ENCODE measurements around the gene ADGRL3.
"Not testable (repeated sequence)": the region's sequence is repeated elsewhere in the genome, so short reads cannot be mapped to it uniquely, and the experiment has no call there.

The ADGRL3 gene

DNA sequence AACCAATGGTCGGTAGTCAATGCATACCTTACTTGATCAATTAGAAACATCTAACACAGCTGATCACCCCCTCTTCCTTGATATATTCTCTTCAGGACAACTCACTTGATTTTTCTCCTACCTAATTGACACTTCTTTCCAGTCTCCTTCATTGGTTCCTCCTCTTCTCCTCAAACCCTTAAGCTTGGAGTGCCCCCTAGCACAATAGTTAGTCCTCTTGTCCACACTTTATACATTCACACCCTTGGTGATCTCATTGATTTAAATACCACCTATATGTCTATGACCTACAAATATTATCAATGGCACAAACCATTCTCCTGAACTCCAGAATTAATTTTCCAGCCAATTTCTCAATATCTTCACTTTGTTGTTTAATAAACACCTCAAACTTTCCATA lies 724.0 kb downstream of the ADGRL3 start:
- DNase-seq: no peak

DNA sequence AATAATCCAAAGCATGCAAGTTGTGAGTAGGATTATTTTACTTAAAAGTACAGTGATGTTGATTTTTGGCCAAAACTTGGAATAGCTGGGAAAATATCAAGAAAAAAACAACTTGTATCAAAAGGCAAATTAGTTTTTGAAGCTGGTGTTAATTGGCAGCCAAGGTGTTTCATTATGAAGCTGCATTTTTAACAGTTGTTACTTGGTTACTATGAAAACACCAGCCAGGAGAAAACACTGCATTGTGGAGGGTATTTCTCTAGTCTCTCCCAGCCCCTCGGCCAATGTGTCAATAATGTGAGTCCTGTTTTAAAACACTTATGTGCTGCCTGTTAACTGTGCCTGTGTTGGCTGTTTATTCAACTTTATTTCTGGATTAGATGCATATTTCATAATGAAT lies 733.4 kb downstream of the ADGRL3 start:
- no peak for DNase-seq

DNA sequence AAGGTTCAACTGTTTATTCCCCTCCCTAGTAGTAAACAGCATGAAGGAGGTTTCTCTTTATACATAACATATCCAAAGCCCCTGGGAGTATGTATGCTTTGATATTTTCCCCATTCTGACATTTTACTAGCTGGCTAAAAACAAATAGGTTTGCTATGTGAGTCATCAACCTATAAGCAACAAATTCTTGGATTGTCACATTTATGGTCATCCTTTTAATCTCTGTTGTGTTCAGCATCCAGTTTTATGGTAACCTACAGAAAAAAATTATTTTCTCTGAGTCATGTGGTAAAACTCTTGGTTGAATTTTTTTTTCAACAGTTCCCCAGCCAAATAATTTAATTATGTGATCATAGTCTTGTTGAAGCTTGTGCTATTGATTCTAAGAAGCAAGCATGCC lies 734.1 kb downstream of the ADGRL3 start:
- no peak for DNase-seq

DNA sequence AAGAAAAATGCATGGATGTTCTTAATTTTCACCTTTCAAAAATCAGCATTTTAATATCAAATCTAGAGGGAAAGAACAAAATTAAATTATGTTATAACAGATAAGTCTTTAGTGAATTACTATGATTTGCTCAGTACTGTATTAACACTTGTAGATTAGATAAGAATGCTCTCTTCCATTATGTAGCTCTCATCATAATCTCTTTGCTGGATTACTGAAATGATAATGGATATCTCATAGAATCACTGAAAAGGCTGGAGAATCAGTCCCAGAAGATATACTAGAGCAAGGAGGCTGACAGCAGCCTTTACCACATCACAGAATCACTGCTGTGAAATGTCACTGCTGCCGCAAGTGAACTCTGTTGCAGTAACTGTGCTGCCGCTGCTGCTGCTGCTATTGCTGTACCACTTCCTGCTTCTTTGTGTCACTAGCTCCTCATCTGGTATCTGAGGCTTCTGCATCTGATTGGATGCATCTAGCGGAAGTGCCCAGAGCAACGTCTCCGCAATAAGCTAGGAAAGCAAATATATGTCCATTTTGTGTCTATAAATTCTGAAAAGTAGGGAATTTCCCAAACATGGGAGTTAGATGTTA lies 738.2 kb downstream of the ADGRL3 start:
- DNase-seq: no peak

DNA sequence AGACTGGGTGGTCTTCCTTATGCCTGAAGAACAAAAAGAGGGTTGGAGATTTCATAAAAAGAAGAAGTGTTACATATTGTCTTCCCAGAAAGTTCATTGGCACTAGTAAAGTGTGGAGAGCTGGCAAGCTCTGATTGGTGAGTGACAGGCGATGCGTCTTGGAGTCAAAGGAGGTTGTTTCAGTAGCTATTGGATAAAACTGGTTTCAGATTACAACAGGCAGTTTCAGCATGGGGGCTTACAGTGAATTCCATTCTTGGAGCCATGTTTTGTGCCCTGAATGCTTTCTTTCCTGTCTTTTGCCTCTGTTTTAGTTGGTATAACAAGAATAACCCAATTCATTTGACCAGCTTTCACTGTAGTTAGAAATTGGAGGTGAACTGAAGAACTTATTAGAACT lies 750.5 kb downstream of the ADGRL3 start:
- DNase-seq: no peak

DNA sequence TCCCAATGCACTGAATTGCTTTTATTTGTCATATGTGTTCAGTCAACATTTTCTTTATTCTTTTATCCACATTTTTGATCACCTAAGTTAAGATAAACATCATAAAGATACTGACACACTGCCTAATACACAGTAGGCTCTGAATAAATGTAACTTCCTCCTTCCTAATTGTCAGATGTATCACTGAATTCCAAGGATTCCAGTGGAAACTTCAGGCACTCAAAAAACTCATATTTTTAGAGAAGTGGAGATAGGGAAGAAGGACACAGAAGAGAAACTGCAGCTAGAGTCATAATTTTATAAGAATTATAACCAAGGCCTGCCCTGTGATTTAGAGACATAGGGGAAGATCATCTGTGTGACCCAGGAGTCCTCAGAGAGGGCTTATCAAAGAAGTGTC lies 753.3 kb downstream of the ADGRL3 start:
- no peak for DNase-seq

DNA sequence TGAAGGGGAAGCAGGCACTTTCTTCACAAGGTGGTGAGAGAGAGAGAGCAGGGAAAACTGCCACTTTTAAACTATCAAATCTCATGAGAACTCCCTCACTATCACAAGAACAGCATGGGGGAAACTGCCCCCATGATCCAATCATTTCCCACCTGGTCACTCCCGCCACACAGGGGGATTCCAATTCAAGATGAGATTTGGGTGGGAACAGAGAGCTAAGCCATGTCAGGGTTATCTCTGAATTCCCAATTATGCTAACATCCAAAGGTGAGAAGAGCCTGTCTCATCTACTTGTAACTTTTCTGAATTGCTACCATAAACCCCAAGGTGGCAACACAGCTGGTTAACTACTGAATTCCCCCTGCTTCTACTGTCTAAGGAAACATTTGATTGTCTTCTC lies 758.5 kb downstream of the ADGRL3 start:
- DNase-seq: no peak

DNA sequence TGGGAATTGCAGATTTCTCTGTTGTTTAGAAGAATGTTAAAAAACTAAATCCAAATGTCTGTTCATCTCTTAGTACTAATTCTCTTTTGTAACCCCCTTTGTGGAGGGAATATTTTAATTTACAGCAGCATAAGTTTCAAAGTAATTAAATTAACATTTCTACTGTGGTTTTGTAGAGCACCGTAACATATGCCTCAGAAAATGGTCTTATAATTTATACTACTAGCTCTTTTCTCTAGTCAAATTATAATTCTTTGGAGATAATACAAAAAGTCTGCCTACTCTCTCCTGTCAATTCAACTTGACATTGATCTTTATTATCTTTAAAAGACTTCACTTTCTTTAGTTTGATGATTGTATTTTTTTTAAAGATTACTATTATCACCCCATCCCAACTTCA lies 759.0 kb downstream of the ADGRL3 start:
- DNase-seq: no peak

DNA sequence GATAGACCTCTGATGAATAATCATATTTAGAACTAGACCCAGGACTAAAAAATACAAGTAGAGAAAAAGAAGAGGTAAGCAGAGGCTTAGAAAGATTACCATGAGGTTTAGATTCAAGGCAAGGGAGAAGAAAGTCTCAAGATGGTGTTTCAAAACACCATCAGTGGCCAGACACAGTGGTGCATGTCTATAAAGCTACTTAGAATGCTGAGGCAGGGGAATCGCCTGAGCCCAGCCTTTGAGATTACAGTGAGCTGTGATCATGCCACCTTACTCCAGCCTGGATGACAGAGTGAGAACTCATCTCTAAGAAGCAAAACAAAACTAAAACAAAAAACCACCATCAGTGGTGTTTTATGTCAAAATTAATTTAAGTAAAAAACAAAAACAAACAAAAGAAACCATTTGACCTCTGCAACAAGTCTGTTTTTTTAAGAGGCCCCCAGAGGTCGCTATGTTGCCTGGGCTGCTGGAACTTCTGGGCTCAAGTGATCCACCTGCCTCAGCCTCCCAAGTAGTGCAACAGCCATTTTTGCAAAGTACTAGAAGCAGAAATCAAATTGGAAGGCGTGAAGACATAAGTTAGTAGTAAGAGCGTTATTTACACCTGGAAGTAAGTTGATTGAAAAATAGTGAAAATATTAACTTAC lies 784.3 kb downstream of the ADGRL3 start:
- no peak for DNase-seq

DNA sequence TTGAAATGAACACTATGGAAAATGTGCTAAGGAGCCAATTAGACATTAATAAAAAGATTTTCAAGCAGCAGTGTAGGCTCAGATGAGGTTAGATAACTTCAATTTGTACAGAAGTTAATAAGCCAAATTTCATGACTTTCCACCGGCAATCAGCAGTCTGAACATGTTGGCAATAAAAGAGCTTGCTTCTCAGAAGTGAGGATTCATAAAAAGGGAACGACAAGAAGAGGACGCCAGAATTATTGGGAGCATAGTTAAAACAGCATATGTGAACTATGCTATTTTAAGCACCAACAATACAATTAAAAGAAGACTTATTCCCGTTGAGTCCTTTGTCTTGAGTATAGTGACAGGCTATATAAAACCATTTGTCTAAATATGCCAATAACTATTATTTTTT lies 785.3 kb downstream of the ADGRL3 start:
- DNase-seq: no peak

DNA sequence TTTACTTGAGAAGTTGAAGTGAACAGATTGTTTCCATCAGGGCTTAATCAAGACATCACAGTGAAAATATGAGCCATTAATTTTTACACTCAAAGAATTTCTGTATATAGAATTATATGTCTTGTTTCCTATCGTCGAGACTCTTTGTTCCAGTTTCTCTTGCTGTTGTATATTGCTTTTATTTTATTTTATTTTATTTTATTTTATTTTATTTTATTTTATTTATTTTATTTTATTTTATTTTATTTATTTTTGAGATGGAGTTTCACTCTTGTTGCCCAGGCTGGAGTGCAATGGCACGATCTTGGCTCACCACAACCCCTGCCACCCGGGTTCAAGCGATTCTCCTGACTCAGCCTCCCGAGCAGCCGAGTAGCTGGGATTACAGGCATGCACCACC lies 786.8 kb downstream of the ADGRL3 start:
- DNase-seq: not testable (repeated sequence)

DNA sequence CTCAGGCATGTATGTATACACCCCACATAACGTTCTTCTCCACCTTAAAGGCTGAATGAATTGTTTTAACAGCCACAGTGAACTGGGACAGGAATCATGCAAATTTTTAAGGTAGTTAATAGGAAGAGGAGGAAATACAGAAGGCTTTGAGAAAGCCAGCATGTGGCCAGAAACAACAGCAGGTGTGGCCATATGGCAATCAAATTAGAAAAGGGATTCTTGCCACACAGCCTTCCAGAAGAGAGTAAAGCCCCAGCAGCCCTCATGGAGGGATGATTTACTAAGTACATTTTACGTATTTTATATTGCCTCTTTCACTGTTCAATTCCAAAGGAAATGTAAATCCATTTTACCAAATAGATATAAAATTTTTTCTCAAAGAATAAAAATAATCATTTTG lies 792.2 kb downstream of the ADGRL3 start:
- no peak for DNase-seq

DNA sequence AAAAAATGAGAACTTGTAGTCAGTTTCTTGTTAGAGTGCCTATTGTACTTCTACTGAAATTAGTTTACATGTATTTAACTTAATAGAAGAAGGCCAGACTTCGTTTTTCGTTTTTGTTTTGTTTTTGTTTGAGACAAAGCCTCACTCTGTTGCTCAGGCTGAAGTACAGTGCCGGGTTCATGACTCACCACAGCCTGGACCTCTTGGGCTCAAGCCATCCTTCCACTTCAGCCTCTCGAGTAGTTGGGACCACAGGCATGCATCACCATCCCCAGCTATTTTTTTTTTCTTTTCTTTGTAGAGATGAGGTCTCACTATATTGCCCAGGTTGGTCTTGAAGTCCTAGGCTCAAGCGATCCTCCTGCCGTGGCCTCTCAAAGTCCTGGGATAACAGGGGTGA lies 793.9 kb downstream of the ADGRL3 start:
- no peak for DNase-seq

DNA sequence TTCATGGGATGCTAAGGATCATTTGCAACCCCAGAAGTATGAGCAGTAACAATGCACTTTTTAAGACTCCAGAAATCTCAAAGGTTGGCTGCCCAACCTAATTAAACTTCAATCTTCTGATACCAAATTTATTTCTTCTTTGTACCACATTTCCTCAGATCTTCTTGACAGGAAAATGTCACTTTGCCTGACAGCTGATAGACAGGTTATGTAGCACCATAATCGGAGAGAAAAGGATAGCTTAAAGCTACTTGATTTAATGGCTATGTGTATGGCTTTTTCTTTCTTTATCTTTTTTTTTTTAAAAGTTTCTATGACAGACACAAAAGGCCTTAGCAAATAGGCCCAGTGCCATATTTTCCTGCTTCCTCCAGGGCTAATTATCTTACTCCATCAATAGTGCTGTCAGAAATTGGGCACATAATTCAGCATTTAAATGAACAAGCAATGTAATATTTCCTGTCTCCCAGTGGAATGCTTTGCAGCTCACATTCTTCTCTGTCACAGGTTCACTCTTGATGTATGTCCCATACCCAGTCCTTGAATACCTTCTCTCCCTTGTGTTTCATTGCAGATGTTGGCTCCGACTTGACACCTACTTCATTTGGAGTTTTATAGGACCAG lies 795.7 kb downstream of the ADGRL3 start:
- DNase-seq: no peak

DNA sequence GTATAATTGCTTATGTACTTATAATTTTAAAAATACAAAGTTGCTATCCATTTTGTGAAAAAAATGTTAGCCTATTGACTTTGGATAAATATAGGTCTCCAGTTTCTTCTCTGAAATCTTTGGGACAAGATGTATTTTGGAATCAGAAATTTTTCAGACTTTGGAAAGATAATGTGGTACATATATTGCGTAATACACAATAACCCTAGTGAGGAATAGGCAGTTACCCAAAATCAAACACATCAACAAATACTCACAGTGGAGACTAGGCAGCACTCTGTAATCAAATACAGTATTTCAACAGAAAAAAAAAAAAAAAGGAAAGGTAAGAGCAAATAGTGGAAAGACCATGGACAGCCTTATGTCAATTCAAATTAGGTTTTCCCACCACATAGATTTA lies 796.8 kb downstream of the ADGRL3 start:
- no peak for DNase-seq

DNA sequence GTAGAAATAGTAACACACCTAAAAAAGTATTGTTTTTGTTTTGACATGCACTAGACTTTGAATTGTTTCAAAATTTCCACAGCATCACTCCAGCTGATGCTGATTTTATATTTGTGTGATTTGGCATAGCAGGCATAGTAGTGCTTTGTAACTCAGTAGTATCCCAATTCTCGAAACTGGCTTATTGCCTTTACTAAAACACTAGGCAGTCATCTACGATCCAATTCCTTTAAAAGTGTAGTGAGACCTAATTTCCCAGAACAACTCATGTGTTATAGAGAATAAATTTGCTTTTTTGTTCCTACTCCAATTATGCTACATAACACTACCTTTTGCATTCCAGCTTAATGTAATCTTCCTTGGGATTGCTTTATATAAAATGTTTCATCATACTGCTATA lies 797.7 kb downstream of the ADGRL3 start:
- no peak for DNase-seq

DNA sequence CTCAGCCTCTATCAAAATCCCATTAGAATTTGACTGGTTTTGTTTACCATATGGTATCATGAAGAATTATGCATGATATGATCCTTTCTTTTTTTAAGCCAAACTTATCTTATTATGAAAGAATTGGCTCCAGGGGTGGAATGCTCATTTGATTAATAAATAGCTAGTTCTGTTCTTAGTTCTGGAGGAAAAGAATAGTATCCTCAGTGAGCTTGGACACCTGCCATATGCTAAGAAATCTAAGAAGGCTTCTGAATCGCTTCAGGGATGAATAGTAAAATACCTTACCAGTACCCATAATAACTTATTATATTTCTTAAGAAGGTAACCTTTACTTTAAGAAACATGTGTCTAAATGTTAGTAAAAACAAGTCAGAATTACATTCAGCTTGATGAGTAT lies 803.6 kb downstream of the ADGRL3 start:
- no peak for DNase-seq

DNA sequence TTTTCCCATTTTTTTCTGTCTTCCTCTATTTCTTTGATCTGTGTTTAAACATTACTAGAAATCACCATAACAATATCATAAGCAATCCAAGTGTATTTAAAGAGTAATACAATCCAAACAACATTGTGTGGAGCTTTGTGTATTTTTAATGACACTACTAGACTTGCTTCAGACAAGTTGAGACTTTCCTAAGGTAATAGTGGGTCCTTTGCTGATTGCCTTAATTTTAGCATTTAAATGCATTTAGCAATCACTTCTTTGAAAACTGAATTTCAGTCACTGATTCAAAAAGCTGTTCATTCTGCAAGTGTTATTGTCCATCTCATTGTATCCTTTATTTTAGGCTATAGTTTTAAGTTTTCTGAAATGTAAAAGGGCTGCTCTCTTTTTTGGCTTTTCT lies 804.8 kb downstream of the ADGRL3 start:
- DNase-seq: no peak

DNA sequence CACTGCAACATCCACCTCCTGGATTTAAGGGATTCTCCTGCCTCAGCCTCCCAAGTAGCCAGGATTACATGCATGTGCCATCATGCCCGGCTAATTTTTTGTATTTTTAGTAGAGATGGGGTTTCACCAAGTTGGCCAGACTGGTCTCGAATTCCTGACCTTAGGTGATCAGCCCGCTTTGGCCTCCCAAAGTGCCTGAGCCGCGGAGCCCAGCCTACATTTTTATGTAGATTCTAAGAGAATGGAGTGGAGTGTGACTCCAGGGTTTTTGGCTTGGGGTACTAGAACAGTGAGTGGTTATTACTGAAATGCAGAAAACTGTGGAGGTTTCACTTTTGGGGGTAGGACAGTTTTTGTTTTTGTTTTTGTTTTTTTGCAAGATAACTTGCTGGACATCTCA lies 806.0 kb downstream of the ADGRL3 start:
- DNase-seq: no peak

DNA sequence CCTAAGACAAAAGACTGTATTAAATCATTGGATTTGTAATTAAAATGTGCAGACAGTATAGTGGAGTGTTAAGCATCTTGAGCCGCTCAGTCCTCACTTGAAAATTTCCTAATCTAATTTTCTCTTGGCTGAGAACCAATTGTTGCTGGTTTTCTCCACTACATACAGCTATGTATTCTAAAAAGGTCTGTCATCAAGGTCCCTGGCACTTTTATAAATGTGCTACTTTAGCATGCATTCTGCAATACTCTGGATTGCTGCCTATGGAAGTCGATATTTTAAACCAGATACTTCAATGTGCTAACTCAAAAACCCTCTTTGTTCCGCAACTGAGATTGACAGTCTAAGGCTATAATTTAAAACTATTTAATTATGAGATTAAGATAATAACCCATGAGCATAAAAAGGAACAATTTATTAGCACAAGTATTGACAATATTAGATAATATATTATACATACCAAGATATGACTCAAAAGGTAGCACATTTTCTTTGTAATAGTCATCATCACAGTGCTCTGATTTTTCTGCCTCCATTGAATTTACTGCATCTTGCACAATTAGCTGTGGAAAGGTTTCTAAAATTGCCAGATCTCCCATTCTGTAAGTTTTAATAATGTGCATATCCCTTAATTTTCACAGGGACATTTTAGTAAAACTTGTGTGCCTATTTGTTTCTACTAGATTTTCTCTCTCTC lies 815.1 kb downstream of the ADGRL3 start:
- no peak for DNase-seq

DNA sequence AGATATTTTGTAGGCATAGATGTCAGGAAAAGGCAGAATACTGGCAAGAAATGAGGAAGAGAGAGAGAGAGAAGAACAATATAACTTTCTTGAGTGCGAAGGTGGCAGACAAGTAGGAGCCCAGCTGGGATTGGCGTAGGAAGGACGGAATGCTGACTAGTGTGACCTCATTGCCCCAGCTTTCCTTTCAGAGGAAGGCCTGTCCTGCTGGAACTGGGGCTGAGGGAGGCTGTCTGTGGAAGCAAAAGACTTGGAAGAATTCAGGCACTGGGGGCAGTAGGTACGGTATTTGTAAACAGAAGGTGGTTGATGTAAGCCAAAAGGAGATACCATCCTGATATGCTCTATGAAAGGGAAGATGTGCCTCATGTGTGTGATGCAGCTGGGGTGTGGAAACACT lies 818.4 kb downstream of the ADGRL3 start:
- no peak for DNase-seq

DNA sequence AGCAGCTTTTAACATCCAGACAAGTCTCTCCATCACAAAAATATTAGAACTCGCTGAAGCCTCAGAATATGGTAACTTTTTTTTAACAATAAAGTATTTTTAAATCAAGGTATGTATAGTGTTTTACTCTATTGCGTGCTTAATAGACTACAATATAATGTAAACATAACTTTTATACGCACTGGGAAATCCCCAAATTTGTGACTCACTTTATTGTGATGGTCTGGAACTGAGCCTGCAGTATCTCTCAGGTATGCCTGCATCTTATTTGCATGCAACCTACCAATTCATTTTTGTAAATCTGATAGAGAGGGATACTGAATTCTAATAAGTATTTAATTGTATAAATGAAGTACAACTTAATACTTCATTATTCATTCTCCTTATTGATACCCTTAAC lies 823.5 kb downstream of the ADGRL3 start:
- DNase-seq: no peak

DNA sequence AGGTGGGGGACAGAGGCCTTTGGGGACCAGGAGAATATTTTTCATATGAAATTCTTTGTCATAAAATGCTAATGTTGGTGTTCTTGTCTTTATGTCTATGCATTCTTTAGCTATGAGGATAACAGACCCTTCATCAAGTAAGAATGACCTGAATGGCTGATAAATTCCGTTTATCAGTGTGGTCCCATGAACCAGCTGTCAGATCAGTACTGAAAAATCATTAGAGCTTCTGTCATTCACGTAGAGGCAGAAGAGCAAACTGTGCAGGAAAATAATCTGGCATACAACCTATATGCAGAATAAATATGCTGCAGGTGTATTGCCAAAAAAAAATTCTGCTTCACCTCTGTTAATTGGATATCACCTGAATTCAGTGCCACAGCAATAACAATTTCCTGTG lies 828.6 kb downstream of the ADGRL3 start:
- no peak for DNase-seq

DNA sequence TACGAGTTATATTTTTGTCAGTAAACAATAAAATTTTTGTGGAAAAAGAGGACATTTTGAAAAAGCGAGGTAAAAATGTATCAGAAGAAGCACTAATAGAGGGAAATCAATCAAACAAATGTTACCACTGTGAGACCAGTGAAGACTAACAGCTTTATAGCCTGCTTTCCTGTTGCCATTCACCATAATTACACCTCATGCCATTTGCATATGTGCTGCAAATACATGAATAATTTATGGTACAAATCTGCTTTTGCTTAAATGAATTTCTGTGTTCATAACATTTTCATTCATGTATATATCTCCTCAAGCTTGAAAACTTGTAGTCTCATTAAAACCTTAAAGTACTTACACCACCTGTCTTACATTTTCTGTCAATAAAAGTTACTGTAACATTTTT lies 830.8 kb downstream of the ADGRL3 start:
- DNase-seq: no peak
